Muscle layer of duodenum (tissue), 2 donors: Measurements from ENCODE around the gene CEP41.

Experiments
- H3K27ac ChIP-seq: one replicate; pipeline ENCODE4 v1.7.0; 2013; ENCODE audit warnings: mild to moderate bottlenecking, low read length
- H3K27me3 ChIP-seq: one replicate; pipeline ENCODE4 v1.7.0; 2013; ENCODE audit warnings: low read depth, mild to moderate bottlenecking, control low read depth, low read length
- H3K36me3 ChIP-seq, 2 donors: one replicate each; pipeline ENCODE4 v1.7.0; 2013; ENCODE audit warnings: low read length in 2 of 2, control low read depth in 1 of 2, mild to moderate bottlenecking in 1 of 2; ENCODE audit not compliant: insufficient read depth in 2 of 2, control insufficient read depth in 1 of 2
- H3K4me1 ChIP-seq, 2 donors: one replicate each; pipeline ENCODE4 v1.7.0; 2013; ENCODE audit warnings: low read length in 2 of 2, mild to moderate bottlenecking in 2 of 2, control low read depth in 1 of 2, moderate library complexity in 1 of 2; ENCODE audit not compliant: insufficient read depth in 2 of 2, control insufficient read depth in 1 of 2
- H3K4me3 ChIP-seq, 2 donors: one replicate each; pipeline ENCODE4 v1.7.0; 2013; ENCODE audit warnings: low read length in 2 of 2, low read depth in 1 of 2, mild to moderate bottlenecking in 1 of 2
- H3K9me3 ChIP-seq, 2 donors: one replicate each; pipeline ENCODE4 v1.7.0; 2013; ENCODE audit warnings: low read length in 2 of 2, control low read depth in 1 of 2, mild to moderate bottlenecking in 1 of 2; ENCODE audit not compliant: control insufficient read depth in 1 of 2
- donor health status: healthy.

Gene CEP41

DNA sequence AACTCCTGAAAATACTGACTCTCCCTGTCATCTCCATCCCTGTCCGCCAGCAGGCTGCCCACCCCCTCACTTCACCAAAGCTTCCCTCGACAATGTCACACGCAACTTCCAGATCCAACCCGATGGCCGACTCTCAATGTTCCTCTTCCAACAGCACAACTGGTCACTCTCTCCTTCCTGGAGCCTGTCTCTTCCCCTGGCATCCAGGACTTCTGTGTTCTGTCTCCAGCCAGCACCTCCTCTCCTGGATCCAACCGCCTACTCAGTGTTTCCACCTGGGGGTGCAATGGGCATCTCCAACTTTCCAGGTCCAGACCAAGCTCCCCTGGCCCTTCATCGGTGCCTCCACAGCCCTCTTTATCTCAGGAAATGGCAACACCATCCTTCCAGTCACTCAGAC is 87.6 kb downstream of the CEP41 start:
- no peaks in the 10 kb centered on the region for H3K9me3 ChIP-seq
- no peaks in the 10 kb centered on the region for H3K27me3 ChIP-seq
- H3K4me1 ChIP-seq = peaks cover 0 to 17% of the 10 kb centered on the region in 2 donors
- H3K27ac ChIP-seq = peak overlapping the region; percentile 58
- H3K4me3 ChIP-seq = no peak overlapping the region
- H3K36me3 ChIP-seq = no peaks in the 10 kb centered on the region

DNA sequence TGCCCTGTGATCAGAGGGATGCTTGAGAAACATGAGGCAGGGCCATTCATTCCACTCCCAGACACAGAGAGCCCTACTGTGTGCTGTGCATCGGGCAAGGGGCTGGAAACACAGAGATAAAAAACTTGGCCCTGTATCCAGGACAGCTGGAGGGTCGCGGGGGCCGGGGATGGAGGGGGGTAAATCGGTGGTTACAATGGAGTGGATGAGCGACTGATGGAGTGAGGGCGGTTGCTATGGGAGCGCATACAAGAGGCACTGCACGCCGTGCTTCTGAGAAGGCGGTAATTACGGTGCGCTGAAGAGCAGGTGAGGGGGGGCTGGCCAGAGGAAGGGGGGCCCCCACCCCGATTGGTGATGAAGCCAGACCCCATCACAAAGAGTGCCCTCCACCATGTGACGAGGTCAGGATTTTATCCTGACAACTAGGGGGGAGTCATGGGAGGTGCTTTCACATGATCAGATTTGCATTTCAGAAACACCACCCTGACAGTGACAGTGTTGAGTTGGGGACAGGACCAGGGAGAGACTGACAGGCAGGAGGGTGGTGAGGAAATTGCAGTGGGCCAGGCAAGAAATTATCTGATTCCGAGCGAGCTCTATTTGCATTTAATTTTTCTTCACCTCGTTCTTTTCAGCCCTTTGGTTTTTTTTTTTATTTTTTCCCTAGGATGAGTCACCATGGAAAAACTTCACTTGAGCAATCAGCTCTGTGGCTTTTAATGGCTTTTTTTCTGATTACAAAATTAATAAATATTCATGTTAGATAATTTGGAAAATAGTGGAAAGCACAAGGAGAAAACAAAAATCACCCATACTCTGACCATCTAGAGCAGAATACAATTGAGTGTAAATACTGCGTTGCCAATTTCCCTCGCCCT is 88.4 kb downstream of the CEP41 start:
- H3K27ac ChIP-seq = peak overlapping the region; percentile 58
- no peaks in the 10 kb centered on the region for H3K27me3 ChIP-seq
- H3K4me3 ChIP-seq = no peak overlapping the region
- peaks cover 0 to 17% of the 10 kb centered on the region in 2 donors for H3K4me1 ChIP-seq
- no peaks in the 10 kb centered on the region for H3K9me3 ChIP-seq
- H3K36me3 ChIP-seq = no peaks in the 10 kb centered on the region

DNA sequence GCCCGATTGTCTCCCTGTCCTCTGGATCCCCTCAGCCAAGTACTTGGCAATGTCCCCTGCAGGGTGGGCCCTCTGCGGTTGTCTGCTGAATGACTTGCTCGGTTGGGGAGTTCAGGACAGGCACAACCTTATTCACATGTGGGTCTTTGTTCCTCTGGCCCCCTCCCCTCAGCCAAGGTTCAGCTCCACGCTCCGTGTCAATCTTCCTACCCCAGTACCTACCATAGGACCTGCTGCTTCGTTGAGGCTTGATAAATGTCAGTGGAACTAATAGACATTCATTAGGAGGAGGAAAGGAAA is 89.1 kb downstream of the CEP41 start:
- Histone ChIP-seq H3K4me3 (no peak overlapping the region), H3K9me3 (no peaks in the 10 kb centered on the region), H3K27me3 (no peaks in the 10 kb centered on the region), H3K4me1 (peaks cover 0 to 14% of the 10 kb centered on the region in 2 donors), H3K36me3 (no peaks in the 10 kb centered on the region), H3K27ac (no peak overlapping the region)

DNA sequence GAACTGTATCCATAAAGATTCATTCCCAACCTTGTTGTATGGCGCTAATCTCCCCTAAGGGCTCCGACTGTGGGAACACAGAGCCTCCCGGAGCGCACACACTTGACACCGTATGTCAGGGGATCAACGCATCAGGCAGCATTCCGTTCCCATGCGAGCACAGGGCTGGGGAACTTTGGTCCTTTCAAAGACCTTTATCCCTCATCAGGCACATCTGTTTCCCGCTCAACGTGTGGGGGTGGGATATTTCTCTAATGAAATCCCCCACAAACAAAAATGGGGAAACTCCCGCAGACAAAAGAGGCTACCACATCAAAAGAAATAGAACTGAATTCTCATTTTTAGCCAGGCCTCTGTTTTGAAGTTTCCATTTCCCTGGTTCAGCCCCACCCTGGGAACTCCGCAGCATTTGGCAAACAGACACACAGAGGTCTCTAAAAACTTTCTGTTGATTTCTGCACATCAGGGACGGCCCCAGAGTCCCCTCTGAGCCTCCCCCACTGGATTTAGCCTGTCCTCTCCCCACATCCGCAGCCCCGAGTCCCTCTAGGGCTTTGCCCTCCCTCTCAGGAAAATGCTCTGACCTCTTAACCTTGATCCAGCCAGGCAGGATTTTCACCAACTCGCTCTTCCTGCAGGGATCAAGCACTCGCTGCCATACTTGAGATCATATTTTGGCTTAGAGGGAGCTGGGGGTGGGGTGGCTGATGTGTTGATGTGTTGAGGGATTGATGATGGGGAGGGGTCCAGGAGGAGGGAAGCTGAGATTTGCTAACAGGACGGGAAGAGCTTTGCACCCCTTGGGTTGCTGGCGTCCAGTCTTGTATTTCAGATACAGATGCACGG is 89.6 kb downstream of the CEP41 start:
- H3K4me3 ChIP-seq = no peak overlapping the region
- no peaks in the 10 kb centered on the region for H3K27me3 ChIP-seq
- H3K4me1 ChIP-seq = peaks cover 0 to 10% of the 10 kb centered on the region in 2 donors
- no peaks in the 10 kb centered on the region for H3K36me3 ChIP-seq
- H3K9me3 ChIP-seq = no peaks in the 10 kb centered on the region
- H3K27ac ChIP-seq = no peak overlapping the region

DNA sequence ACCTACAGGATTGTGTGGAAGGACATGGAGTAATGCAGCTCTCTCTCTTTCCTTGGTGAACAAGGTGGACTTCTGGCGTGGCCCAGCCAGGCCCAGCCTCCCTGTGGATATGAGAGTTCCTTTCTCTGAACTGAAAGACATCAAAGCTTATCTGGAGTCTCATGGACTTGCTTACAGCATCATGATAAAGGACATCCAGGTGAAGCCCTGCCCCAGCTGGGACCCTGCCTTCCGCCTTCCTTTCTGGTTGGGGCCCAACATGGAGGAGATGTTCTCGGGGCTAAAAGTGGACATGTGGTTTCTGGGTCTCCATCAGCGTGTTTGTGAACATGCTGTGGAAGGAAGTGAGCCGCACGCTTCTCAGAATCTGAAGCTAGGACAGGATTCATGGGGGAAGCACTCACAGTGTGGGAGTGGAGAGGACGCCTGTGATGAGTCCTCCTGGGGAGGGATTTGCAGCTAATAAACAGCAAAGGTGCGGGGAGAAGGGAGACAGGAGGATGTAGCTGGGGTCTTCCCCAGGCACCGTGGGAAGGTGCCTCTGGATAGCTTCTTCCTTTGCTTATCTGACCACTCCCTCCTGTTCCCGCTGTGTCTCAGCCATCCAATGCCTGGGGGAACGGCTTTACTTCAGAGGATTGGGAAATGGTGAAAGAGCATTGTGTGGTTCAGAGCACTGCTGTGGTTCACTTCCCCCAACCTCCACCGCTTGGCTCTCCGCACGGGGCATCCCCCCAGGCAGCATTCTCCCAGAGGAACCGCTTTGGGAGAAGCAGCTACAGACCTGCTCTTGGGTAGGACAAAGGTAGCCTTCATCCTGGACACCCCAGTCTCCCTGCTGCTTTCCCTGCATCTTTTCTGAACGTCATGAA is 90.7 kb downstream of the CEP41 start:
- no peak overlapping the region for H3K4me3 ChIP-seq
- no peaks in the 10 kb centered on the region for H3K27me3 ChIP-seq
- H3K36me3 ChIP-seq = no peaks in the 10 kb centered on the region
- no peak overlapping the region for H3K27ac ChIP-seq
- H3K9me3 ChIP-seq = no peaks in the 10 kb centered on the region
- peaks cover 0 to 10% of the 10 kb centered on the region in 2 donors for H3K4me1 ChIP-seq

DNA sequence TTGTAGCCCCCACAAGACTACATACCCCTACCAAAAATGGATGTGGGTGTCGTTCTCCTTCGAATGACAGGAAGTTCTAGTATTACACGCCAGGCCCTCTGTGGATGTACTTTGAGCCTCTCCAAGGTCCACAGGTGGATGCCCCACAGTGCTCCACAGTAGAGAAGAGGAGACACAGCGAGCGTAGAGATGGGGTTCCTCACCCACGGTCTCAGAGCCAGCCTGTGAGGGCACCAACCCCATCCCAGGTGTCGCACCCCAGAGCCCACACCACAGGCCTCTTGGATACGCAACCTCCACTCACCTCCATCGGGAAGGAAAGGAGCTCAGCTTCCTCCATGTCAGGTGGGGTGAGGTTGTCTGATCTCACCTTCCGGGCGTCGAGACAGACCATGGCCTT is 93.9 kb downstream of the CEP41 start:
- Histone ChIP-seq H3K36me3 (no peaks in the 10 kb centered on the region), H3K27ac (no peak overlapping the region), H3K9me3 (no peaks in the 10 kb centered on the region), H3K27me3 (no peaks in the 10 kb centered on the region), H3K4me1 (peaks cover 0 to 4% of the 10 kb centered on the region in 2 donors), H3K4me3 (no peak overlapping the region)

DNA sequence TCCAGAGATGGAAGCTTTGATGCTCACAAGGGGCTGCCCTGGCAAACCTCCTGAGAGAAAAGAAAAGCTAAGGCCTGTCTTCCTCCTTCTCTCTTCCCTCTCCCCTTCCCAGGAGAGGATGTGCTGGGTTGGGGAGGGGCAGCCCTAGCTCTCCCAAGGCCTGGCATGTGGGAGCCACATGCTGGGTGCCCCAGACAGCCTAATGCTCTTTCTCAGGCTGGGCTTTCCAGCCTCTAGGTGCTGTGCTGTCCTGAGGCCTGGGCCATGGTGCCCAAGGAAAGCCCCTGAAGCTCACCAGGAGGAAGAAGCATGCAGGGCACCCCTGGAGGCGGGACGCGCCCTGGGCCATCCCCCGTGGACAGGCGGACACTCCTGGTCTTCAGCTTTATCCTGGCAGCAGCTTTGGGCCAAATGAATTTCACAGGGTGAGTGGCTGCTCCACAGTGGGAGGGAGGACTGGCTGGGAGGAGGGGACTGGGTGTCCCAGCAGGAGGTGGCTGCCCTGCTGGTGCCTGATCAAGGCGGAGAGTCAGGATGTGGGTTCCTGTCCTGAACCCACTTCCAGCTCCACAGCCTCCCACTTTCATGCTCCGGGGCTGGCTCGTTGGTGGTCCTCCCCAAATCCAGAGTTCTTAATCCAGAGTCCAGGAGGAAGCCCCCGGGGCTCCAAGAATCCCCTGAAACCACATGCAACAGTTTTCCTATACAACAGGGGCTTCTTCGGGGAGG is 94.5 kb downstream of the CEP41 start:
- Histone ChIP-seq H3K9me3 (no peaks in the 10 kb centered on the region), H3K4me1 (peaks cover 0 to 1% of the 10 kb centered on the region in 2 donors), H3K4me3 (no peak overlapping the region), H3K27ac (no peak overlapping the region), H3K27me3 (no peaks in the 10 kb centered on the region), H3K36me3 (no peaks in the 10 kb centered on the region)

DNA sequence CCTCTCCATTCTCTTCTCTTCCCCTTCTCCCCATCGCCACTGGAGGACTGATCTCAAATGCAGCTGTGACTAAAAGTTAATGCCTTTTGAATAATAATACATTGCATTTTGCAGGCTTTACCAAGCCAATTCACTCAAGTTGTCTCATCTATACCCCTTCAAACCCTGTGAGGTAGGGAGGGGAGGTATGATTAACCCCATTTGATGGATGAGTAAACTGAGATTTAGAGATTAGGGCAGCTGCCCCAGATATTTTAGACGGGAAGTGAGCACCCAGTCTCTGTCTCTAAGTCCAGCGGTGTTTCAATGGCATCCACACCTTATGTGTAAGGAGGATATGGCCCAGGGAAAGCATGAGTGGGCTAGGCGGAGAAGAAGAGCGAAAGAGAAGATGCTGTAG is 95.1 kb downstream of the CEP41 start:
- H3K36me3 ChIP-seq = no peaks in the 10 kb centered on the region
- H3K4me3 ChIP-seq = no peak overlapping the region
- H3K27me3 ChIP-seq = no peaks in the 10 kb centered on the region
- no peaks in the 10 kb centered on the region for H3K4me1 ChIP-seq
- H3K9me3 ChIP-seq = no peaks in the 10 kb centered on the region
- H3K27ac ChIP-seq = no peak overlapping the region

DNA sequence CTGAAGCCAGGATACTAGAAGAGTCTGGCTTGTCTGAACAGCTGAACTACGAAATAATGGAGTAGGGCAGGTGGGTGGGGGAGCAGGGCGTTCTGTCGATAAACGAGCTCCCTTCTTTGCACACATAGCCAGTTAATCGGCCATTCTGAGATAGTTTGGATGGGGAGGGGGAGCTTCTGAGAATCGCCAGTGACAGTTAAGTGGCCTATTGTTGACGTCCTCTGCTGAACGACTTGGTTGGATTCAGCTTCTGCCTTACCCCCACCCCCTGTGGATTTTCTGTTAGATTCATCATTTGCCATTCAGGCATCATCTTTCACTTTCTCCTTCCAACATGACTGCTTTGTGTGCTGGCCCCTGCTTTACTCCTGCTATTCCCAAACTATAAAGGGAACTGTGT is 95.7 kb downstream of the CEP41 start:
- Histone ChIP-seq H3K36me3 (no peaks in the 10 kb centered on the region), H3K27ac (no peak overlapping the region), H3K9me3 (no peaks in the 10 kb centered on the region), H3K27me3 (no peaks in the 10 kb centered on the region), H3K4me1 (no peaks in the 10 kb centered on the region), H3K4me3 (no peak overlapping the region)

DNA sequence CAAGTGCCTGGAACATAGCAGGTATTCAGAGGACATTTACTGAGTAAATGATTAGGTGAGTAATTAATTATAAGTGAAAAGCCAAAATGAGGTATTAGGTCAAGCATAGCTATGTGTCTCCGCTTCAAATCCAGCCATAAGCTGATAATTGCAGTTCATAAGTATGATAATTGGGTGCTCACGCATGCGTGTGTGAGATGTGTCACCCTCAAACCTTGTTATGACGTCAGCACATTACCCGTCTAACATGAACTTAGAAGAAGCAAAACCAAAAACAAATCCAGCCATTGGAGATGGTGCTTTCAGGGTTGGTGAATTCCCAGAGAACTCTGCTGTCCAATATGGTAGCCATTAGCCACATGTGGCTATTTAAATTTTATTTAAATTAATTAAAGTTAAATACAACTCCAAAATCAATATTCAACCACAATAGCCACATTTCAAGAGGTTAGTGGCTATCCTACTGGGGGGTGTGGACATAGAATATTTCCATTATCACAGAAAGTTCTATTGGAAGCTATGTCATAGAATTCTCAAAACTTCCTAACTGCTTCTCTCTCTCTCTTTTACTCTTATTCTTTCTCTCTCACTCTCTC is 96.4 kb downstream of the CEP41 start, which contains the start of gene CPA5:
Gene CPA5 (plus strand): TSS at position 546 of the 596 bp plus-strand sequence. CDS start 1,670 bp downstream, outside the sequence.
- no peak within 1 kb of the TSS for H3K27ac ChIP-seq
- H3K9me3 ChIP-seq = no peaks in the 10 kb centered on the region
- H3K36me3 ChIP-seq = no peaks in the 10 kb centered on the region
- H3K4me1 ChIP-seq = no peaks in the 10 kb centered on the region
- H3K27me3 ChIP-seq = no peaks in the 10 kb centered on the region
- no peak within 1 kb of the TSS for H3K4me3 ChIP-seq
